ENCODE results near the gene MAZ. TPM values are rescaled to one million over a fixed set of nuclear protein-coding genes. Genes with fewer than 3 reads are reported as not detected.

Gene MAZ
- total and polyA plus RNA-seq, 2 of the 13 experiments (the other 11 are each of a cell fraction or from before 2014, with no cell fraction given) = 203 to 277 TPM

DNA sequence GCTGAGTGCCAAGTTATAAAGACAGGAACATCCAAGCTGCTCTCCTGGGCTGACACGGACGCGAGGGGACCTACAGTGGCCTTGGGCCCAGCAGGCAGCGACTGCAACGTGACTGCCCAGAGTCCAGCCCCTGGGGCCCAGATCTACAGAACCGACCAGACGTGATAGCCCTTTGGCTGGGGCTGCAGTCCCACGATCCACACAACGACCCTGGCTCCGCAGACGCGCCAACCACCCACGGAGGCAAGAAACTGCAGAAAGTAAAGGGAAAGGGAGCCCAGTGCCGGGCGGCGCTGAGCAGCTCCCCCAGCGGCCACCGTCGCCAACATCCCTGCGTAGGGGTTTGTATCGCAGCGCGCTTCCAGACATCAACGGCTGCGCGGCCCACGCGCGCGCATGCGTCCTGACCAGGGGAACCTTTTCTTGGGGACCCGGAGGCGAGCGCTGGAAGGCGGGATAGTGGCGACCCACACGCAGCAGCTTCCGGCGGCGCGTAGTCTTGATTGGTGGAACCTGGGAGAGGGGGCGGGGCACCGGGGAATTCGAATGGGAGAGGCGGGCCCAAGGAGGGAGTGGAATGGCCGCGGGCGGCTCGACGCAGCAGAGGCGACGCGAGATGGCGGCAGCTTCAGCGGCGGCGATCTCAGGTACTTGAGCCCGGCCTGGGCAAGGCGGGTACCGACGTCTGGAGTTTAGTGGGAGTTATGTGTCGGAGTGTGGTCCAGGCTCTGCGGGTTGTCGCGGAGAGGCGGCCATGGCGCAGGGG, 16.0 kb upstream of the MAZ start, which contains the start of gene KIF22 (continued):
- TF ChIP-seq, protein P1, sequence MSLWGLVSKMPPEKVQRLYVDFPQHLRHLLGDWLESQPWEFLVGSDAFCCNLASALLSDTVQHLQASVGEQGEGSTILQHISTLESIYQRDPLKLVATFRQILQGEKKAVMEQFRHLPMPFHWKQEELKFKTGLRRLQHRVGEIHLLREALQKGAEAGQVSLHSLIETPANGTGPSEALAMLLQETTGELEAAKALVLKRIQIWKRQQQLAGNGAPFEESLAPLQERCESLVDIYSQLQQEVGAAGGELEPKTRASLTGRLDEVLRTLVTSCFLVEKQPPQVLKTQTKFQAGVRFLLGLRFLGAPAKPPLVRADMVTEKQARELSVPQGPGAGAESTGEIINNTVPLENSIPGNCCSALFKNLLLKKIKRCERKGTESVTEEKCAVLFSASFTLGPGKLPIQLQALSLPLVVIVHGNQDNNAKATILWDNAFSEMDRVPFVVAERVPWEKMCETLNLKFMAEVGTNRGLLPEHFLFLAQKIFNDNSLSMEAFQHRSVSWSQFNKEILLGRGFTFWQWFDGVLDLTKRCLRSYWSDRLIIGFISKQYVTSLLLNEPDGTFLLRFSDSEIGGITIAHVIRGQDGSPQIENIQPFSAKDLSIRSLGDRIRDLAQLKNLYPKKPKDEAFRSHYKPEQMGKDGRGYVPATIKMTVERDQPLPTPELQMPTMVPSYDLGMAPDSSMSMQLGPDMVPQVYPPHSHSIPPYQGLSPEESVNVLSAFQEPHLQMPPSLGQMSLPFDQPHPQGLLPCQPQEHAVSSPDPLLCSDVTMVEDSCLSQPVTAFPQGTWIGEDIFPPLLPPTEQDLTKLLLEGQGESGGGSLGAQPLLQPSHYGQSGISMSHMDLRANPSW (CRISPR knock-in tag; IDR thresholded peaks at IDR 0.05; ENCODE audit: borderline replicate concordance) = peak; percentile 91; the same call in 1 of the 2 replicates
- TF ChIP-seq, protein P2, sequence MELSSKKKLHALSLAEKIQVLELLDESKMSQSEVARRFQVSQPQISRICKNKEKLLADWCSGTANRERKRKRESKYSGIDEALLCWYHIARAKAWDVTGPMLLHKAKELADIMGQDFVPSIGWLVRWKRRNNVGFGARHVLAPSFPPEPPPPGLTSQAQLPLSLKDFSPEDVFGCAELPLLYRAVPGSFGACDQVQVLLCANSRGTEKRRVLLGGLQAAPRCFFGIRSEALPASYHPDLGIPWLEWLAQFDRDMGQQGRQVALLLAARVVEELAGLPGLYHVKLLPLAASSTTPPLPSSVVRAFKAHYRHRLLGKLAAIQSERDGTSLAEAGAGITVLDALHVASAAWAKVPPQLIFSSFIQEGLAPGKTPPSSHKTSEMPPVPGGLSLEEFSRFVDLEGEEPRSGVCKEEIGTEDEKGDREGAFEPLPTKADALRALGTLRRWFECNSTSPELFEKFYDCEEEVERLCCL (CRISPR knock-in tag; IDR thresholded peaks at IDR 0.05; ENCODE audit: borderline replicate concordance) = peak; percentile 93; the same call in 1 of the 2 replicates
- TF ChIP-seq CEBPG (CRISPR knock-in tag; IDR thresholded peaks at IDR 0.05) (peak; percentile 54; the same call in 1 of the 2 replicates), PITX1 (CRISPR knock-in tag; IDR thresholded peaks at IDR 0.05) (peak; percentile 79; the same call in 1 of the 2 replicates), REPIN1 (CRISPR knock-in tag; IDR thresholded peaks at IDR 0.05; ENCODE audit: borderline replicate concordance, low read depth) (peak; percentile 96), ELF3 (CRISPR knock-in tag; IDR thresholded peaks at IDR 0.05) (peak; percentile 70), ZNF564 (CRISPR knock-in tag; IDR thresholded peaks at IDR 0.05) (peak; percentile 89), ZNF331 (CRISPR knock-in tag; IDR thresholded peaks at IDR 0.05) (peak; percentile 86; the same call in 1 of the 2 replicates), ZNF629 (CRISPR knock-in tag; conservative IDR thresholded peaks at IDR 0.05) (no peak; the same call in 1 of the 2 replicates), ZNF616 (CRISPR knock-in tag; IDR thresholded peaks at IDR 0.05; ENCODE audit: low read depth) (peak; percentile 22; the same call in 1 of the 2 replicates), MYNN (CRISPR knock-in tag; IDR thresholded peaks at IDR 0.05; ENCODE audit: low read depth) (peak; percentile 26; the same call in 1 of the 2 replicates), ZZZ3 (CRISPR knock-in tag; IDR thresholded peaks at IDR 0.05; ENCODE audit: borderline replicate concordance) (peak; percentile 87), CREB1 (IDR thresholded peaks at IDR 0.05) (peak; percentile 84), CREB1 (CRISPR knock-in tag; IDR thresholded peaks at IDR 0.05) (peak; percentile 77), SMARCE1 (IDR thresholded peaks at IDR 0.05; ENCODE audit: borderline replicate concordance) (no peak), GATAD1 (CRISPR knock-in tag; IDR thresholded peaks at IDR 0.05) (peak; percentile 95), AKAP8 (CRISPR knock-in tag; IDR thresholded peaks at IDR 0.05) (peak; percentile 79), ZNF383 (CRISPR knock-in tag; IDR thresholded peaks at IDR 0.05; ENCODE audit: borderline replicate concordance) (peak; percentile 58; the same call in 1 of the 2 replicates), BORCS8-MEF2B (CRISPR knock-in tag; IDR thresholded peaks at IDR 0.05) (peak; percentile 95), ZNF841 (CRISPR knock-in tag; IDR thresholded peaks at IDR 0.05; ENCODE audit: borderline replicate concordance) (no peak), ATRX (CRISPR knock-in tag; IDR thresholded peaks at IDR 0.05; ENCODE audit: borderline replicate concordance) (no peak)
- TF ChIP-seq, protein P3, sequence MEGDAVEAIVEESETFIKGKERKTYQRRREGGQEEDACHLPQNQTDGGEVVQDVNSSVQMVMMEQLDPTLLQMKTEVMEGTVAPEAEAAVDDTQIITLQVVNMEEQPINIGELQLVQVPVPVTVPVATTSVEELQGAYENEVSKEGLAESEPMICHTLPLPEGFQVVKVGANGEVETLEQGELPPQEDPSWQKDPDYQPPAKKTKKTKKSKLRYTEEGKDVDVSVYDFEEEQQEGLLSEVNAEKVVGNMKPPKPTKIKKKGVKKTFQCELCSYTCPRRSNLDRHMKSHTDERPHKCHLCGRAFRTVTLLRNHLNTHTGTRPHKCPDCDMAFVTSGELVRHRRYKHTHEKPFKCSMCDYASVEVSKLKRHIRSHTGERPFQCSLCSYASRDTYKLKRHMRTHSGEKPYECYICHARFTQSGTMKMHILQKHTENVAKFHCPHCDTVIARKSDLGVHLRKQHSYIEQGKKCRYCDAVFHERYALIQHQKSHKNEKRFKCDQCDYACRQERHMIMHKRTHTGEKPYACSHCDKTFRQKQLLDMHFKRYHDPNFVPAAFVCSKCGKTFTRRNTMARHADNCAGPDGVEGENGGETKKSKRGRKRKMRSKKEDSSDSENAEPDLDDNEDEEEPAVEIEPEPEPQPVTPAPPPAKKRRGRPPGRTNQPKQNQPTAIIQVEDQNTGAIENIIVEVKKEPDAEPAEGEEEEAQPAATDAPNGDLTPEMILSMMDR (CRISPR knock-in tag; IDR thresholded peaks at IDR 0.05) = peak; percentile 97
- TF ChIP-seq, protein P4, sequence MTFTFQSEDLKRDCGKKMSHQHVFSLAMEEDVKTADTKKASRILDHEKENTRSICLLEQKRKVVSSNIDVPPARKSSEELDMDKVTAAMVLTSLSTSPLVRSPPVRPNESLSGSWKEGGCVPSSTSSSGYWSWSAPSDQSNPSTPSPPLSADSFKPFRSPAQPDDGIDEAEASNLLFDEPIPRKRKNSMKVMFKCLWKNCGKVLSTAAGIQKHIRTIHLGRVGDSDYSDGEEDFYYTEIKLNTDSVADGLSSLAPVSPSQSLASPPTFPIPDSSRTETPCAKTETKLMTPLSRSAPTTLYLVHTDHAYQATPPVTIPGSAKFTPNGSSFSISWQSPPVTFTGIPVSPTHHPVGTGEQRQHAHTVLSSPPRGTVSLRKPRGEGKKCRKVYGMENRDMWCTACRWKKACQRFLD (CRISPR knock-in tag; IDR thresholded peaks at IDR 0.05; ENCODE audit: borderline replicate concordance) = no peak

Measured in HepG2 (cell line).